Measurements from ENCODE around the gene ADGRD1. TPM values are rescaled to one million over a fixed set of nuclear protein-coding genes. Genes with fewer than 3 reads are reported as not detected.

Gene ADGRD1
- total and polyA plus RNA-seq, 2 of the 8 experiments (the other 6 are each of a cell fraction or from before 2014, with no cell fraction given): 0.36 to 0.48 TPM

DNA sequence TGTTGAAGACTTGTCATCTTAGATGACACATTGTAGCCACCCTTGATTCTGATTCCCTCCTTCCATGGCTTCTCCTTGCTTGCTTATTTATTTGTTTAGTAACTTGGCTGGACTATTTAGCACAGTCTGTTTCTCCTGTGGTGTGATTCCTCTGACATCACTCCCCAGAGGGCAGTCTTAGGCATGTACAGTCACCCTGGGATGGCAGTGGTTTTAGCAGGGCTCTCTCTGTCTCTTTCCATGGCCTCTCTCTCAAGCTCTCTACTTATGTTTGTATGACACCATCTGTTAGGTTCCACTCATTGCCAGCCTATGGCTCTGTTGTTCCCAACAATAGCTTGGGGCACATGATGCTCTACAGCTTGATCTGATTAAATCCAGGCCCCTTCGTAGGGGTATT lies 158.3 kb downstream of the ADGRD1 start:
- Histone ChIP-seq H3K4me2 (ENCODE audit: insufficient read depth in 1 of 2, low read depth in 2 of 2, low read length in 2 of 2) (no peak overlapping the region), H3K4me1 (replicated peaks in 1 of 4; ENCODE audit: control insufficient read depth in 3 of 4, insufficient read depth in 4 of 4, low read length in 3 of 4) (peaks cover 0 to 7% (median 3%) of the 10 kb centered on the region in 4 experiments; a peak in 4 of 7 replicates), H3K79me2 (ENCODE audit: control insufficient read depth in 1 of 2, insufficient read depth in 2 of 2, low read length in 2 of 2) (no peaks in the 10 kb centered on the region), H2BK5ac (ENCODE audit: low read depth, low read length) (no peak overlapping the region), H3K9ac (replicated peaks in 1 of 4; ENCODE audit: extremely low read depth in 1 of 4, low read depth in 3 of 4, low read length in 3 of 4) (no peak overlapping the region), H3K27me3 (replicated peaks in 1 of 4; ENCODE audit: control insufficient read depth in 3 of 4, extremely low read depth in 1 of 4, insufficient read depth in 3 of 4, low read length in 3 of 4) (no peaks in the 10 kb centered on the region), H2AFZ (ENCODE audit: low read length) (no peak overlapping the region), H3K36me3 (ENCODE audit: control insufficient read depth in 2 of 4, insufficient read depth in 4 of 4, low read length in 3 of 4) (no peaks in the 10 kb centered on the region), H4K5ac (ENCODE audit: insufficient read length, low read depth, low read length) (no peak overlapping the region), H2AK5ac (ENCODE audit: low read depth, low read length) (no peak overlapping the region), H3K79me1 (ENCODE audit: low read depth, low read length) (no peaks in the 10 kb centered on the region), H4K20me1 (replicated peaks in 1 of 2; ENCODE audit: control insufficient read depth in 1 of 2, insufficient read depth in 2 of 2, low read length in 2 of 2) (no peaks in the 10 kb centered on the region), H3K14ac (ENCODE audit: insufficient read length) (no peak overlapping the region), H2BK120ac (replicated peaks; ENCODE audit: low read depth, low read length) (no peak overlapping the region), H3K4me3 (ENCODE audit: extremely low read depth in 1 of 4, insufficient read depth in 2 of 4, low read depth in 3 of 4, low read length in 4 of 4) (no peak overlapping the region), H2BK12ac (ENCODE audit: low read depth, low read length) (no peak overlapping the region), H4K8ac (ENCODE audit: extremely low read depth, insufficient read depth, low read length) (no peak overlapping the region), H3K23me2 (ENCODE audit: low read depth, low read length) (no peaks in the 10 kb centered on the region), H2BK20ac (ENCODE audit: low read length) (no peak overlapping the region), H4K91ac (replicated peaks; ENCODE audit: insufficient read length, low read length) (no peak overlapping the region), H3K18ac (ENCODE audit: extremely low read depth, low read length) (no peak overlapping the region), H3K56ac (replicated peaks; ENCODE audit: insufficient read length, low read depth, low read length) (no peak overlapping the region), H3K4ac (replicated peaks; ENCODE audit: insufficient read length, low read depth, low read length) (no peak overlapping the region), H3K27ac (ENCODE audit: low read depth, low read length) (no peak overlapping the region), H3K23ac (ENCODE audit: insufficient read length) (no peak overlapping the region), H3K9me3 (ENCODE audit: insufficient read depth in 2 of 2, low read depth in 1 of 2, low read length in 1 of 2) (0 out of 4 replicates have a peak, but pooled peaks cover 0 to 2% of the 10 kb centered on the region in 2 experiments), H2BK15ac (ENCODE audit: low read length) (no peak overlapping the region)
- 76% methylated on average over 1 of the region's 1 CpG; no CpG with 5 or more reads in 1 of the 2 experiments for whole genome bisulfite sequencing, 2 experiments (ENCODE audit: extremely low coverage in 1 of 2, insufficient coverage in 1 of 2, insufficient read length in 1 of 2, insufficient replicate concordance in 2 of 2, low coverage in 1 of 2, low lambda C conversion rate in 2 of 2, missing lambda C conversion rate in 1 of 2)
- ChIA-PET POLR2A (ENCODE audit: partially characterized antibody) (no interaction called here), CTCF (ENCODE audit: partially characterized antibody) (interaction anchor here (0.7 to 15.0 kb wide), 9 partner anchors 7 to 416 kb away, joined by 3 to 196 read pairs (median 5); partner anchors contain the start of gene ADGRD1)
- no peak for DNase-seq (ENCODE audit: low read depth in 1 of 2, low spot score in 2 of 2)
- FAIRE-seq: no peak
- TF ChIP-seq, protein P1, sequence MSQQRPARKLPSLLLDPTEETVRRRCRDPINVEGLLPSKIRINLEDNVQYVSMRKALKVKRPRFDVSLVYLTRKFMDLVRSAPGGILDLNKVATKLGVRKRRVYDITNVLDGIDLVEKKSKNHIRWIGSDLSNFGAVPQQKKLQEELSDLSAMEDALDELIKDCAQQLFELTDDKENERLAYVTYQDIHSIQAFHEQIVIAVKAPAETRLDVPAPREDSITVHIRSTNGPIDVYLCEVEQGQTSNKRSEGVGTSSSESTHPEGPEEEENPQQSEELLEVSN (IDR thresholded peaks at IDR 0.05): no peak
- TF ChIP-seq POLR2AphosphoS5 (IDR thresholded peaks at IDR 0.05; ENCODE audit: low read depth, low read length) (no peak), YY1 (IDR thresholded peaks at IDR 0.05; ENCODE audit: low read depth, low read length) (no peak), TAF7 (optimal IDR thresholded peaks at IDR 0.05; ENCODE audit: borderline replicate concordance, low read depth, low read length) (no peak), EGR1 (IDR thresholded peaks at IDR 0.05; ENCODE audit: borderline replicate concordance, low read depth, low read length) (no peak), SIN3A (conservative IDR thresholded peaks at IDR 0.05 in 1 of 2, IDR thresholded peaks at IDR 0.05 in 1 of 2; ENCODE audit: low read depth in 1 of 2, low read length in 2 of 2) (no peak), POLR2A (IDR thresholded peaks at IDR 0.05; ENCODE audit: control extremely low read depth in 1 of 2, low read depth in 2 of 2, low read length in 2 of 2) (no peak), CHD1 (IDR thresholded peaks at IDR 0.05; ENCODE audit: low read depth, low read length) (no peak), CHD2 (IDR thresholded peaks at IDR 0.05; ENCODE audit: low read length) (no peak), RFX5 (IDR thresholded peaks at IDR 0.05; ENCODE audit: borderline replicate concordance, low read depth, low read length) (no peak), ZNF274 (IDR thresholded peaks at IDR 0.05; ENCODE audit: borderline replicate concordance, extremely low read depth, low read length) (no peak)
- TF ChIP-seq, protein P2, sequence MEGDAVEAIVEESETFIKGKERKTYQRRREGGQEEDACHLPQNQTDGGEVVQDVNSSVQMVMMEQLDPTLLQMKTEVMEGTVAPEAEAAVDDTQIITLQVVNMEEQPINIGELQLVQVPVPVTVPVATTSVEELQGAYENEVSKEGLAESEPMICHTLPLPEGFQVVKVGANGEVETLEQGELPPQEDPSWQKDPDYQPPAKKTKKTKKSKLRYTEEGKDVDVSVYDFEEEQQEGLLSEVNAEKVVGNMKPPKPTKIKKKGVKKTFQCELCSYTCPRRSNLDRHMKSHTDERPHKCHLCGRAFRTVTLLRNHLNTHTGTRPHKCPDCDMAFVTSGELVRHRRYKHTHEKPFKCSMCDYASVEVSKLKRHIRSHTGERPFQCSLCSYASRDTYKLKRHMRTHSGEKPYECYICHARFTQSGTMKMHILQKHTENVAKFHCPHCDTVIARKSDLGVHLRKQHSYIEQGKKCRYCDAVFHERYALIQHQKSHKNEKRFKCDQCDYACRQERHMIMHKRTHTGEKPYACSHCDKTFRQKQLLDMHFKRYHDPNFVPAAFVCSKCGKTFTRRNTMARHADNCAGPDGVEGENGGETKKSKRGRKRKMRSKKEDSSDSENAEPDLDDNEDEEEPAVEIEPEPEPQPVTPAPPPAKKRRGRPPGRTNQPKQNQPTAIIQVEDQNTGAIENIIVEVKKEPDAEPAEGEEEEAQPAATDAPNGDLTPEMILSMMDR (IDR thresholded peaks at IDR 0.05; ENCODE audit: control extremely low read depth in 1 of 3, insufficient read depth in 1 of 3, low read depth in 1 of 3, low read length in 3 of 3): no peak

Measured in H1 (cell line).